ENCODE results near the gene SPAG9.
"Not testable (repeated sequence)": the region's sequence is repeated elsewhere in the genome, so short reads cannot be mapped to it uniquely, and the experiment has no call there.

The SPAG9 gene

GRCh38 chr17:51085150-51085805 is 35.4 kb downstream of the SPAG9 start:
- DNase-seq (ENCODE audit: low read depth): no peak

GRCh38 chr17:51083981-51084380 is 36.7 kb downstream of the SPAG9 start:
- no peak for DNase-seq (ENCODE audit: low read depth)

GRCh38 chr17:51083364-51083763 is 37.3 kb downstream of the SPAG9 start:
- DNase-seq (ENCODE audit: low read depth): not testable (repeated sequence)

GRCh38 chr17:51079049-51079448 is 41.6 kb downstream of the SPAG9 start:
- peak; percentile 37 for DNase-seq (ENCODE audit: low read depth)

- no peak for DNase-seq (ENCODE audit: low read depth)
Measured at GRCh38 chr17:51078009-51078592, 42.6 kb downstream of the SPAG9 start.

GRCh38 chr17:51076821-51077220 is 43.8 kb downstream of the SPAG9 start:
- no peak for DNase-seq (ENCODE audit: low read depth)

- DNase-seq (ENCODE audit: low read depth): no peak
Measured at GRCh38 chr17:51071556-51071955, 49.1 kb downstream of the SPAG9 start.

GRCh38 chr17:51065466-51065865 is 55.2 kb downstream of the SPAG9 start:
- DNase-seq (ENCODE audit: low read depth): no peak

- DNase-seq (ENCODE audit: low read depth): no peak
Measured at GRCh38 chr17:51064061-51064735, 56.5 kb downstream of the SPAG9 start.

- DNase-seq (ENCODE audit: low read depth): no peak
Measured at GRCh38 chr17:51060396-51060795, 60.3 kb downstream of the SPAG9 start.

GRCh38 chr17:51059781-51060180 is 60.9 kb downstream of the SPAG9 start:
- DNase-seq (ENCODE audit: low read depth): peak; percentile 9

GRCh38 chr17:51057534-51057933 is 63.1 kb downstream of the SPAG9 start:
- DNase-seq (ENCODE audit: low read depth): no peak

- DNase-seq (ENCODE audit: low read depth): peak; percentile 74
Measured at GRCh38 chr17:51056813-51057510, 63.7 kb downstream of the SPAG9 start.

GRCh38 chr17:51054748-51055147 is 65.9 kb downstream of the SPAG9 start:
- no peak for DNase-seq (ENCODE audit: low read depth)

- no peak for DNase-seq (ENCODE audit: low read depth)
Measured at GRCh38 chr17:51052235-51052634, 68.4 kb downstream of the SPAG9 start.

- DNase-seq (ENCODE audit: low read depth): no peak
Measured at GRCh38 chr17:51050291-51051033, 70.2 kb downstream of the SPAG9 start.

GRCh38 chr17:51046514-51047384 is 73.9 kb downstream of the SPAG9 start:
- DNase-seq (ENCODE audit: low read depth): peak; percentile 43

- DNase-seq (ENCODE audit: low read depth): no peak
Measured at GRCh38 chr17:51046046-51046445, 74.6 kb downstream of the SPAG9 start.

- DNase-seq (ENCODE audit: low read depth): no peak
Measured at GRCh38 chr17:51045621-51046020, 75.0 kb downstream of the SPAG9 start.

- DNase-seq (ENCODE audit: low read depth): no peak
Measured at GRCh38 chr17:51044976-51045375, 75.7 kb downstream of the SPAG9 start.

GRCh38 chr17:51036084-51036483 is 84.6 kb downstream of the SPAG9 start:
- no peak for DNase-seq (ENCODE audit: low read depth)

All from stromal cell of bone marrow (primary cell).